ENCODE results near the gene RPL41.
A peak's percentile ranks its signal among the peaks of the same experiment; 100 is the strongest.
"Not testable (repeated sequence)": the region's sequence is repeated elsewhere in the genome, so short reads cannot be mapped to it uniquely, and the experiment has no call there.

Gene RPL41

DNA sequence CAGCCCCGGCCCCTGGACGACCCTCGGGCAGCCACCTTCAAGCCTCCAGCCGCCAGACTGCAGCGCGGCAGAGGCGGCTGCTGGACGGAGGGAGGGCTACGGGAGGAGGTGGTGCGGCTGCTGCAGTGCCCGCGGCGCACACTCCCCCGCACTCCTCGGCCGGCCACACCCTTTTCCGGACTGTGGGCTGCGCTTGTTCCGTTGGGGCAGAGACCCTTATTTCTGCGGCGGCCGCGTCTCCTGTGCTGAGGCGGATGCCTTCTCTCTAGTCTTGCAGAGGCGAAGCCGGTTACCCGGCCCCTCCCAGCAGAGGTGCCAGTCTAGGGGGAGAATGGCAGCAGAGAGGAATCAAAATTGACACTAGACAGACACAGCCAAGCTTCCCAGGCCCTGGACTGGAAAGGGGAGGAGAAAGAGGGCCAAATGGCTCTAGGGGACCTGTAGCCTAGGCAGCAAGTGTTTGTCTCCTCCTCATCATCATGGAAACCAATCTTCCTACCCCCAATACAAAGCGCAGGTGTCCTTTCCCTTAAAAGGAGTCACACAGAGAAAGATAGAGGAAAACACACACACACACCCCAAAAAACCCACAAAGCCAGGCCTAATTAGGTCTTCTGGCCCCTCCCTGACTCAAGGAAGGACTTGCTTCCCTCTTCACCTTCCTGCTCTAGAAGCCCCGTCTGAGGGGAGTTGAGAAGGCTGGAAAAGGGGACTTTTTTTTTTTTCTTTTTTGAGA is 12.9 kb downstream of the RPL41 start:
- peak; percentile 79 for DNase-seq

DNA sequence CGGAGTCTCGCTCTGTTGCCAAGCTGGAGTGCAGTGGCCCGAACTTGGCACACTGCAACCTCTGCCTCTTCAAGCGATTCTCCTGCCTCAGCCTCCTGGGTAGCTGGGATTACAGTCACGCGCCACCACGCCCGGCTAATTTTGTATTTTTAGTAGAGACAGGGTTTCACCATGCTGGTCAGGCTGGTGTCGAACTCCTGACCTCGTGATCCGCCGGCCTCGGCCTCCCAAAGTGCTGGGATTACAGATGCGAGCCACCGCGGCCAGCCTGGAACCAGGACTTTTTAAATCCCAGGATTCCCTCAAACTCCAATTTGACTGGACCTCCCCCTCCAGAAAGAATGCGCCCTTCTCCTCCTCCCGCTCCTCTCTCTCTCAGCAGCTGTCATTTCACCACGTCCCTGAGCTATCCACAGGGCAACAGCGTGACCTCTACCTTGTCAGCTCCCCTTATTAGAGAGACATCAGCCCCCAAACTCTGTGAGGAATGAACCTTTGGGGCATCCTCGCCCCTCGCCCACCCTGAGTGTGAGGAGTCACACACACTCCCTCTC is 13.6 kb downstream of the RPL41 start:
- DNase-seq = no peak

DNA sequence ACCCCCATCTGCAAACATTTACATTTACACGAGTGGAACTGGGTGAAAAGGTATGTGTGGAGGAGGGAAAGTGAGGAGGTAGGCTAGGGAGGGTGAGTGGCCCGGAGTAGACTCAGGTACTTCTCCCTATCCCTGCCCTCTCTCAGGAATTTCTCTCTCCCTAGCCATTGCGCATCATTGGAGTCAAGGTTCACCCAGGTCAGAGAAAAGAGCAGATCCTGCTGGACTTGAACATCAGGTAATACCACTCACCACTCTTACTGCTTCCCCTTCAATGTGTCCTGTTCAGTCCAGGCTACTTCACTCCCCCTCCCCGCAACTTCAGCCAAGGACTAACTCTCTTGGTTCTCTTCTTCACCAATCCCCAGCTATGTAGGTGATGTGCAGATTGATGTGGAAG is 14.4 kb downstream of the RPL41 start:
- DNase-seq = no peak

GRCh38 chr12:56134897-56135296 is 18.5 kb downstream of the RPL41 start:
- no peak for DNase-seq

DNA sequence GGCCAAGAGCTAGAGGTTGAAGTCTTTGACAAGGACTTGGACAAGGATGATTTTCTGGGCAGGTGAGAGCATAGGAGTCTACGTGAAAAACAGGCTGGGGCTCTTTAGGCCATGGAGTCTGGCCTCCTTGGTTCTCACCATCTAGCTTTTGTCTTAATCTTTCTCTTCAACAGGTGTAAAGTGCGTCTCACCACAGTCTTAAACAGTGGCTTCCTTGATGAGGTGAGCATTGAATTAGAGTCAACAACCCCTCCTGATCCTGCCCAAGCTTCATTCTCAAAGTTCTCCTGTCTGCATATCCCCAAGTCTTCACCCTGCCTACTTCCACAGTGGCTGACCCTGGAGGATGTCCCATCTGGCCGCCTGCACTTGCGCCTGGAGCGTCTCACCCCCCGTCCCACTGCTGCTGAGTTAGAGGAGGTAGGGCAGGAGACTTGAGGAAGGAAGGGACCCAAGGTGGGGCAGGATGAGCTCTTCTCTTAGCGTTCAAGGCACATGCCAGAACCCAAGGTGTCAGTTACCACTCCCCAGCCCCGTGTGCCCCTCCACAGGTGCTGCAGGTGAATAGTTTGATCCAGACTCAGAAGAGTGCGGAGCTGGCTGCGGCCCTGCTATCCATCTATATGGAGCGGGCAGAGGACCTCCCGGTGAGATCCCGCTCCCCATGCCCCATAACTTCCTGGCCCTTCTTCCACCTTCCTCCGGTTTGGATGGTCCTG is 21.6 kb downstream of the RPL41 start:
- no peak for DNase-seq

- DNase-seq = no peak
Measured at GRCh38 chr12:56141946-56142784, 25.7 kb downstream of the RPL41 start.

- DNase-seq = no peak
Measured at GRCh38 chr12:56143217-56143616, 26.8 kb downstream of the RPL41 start.

DNA sequence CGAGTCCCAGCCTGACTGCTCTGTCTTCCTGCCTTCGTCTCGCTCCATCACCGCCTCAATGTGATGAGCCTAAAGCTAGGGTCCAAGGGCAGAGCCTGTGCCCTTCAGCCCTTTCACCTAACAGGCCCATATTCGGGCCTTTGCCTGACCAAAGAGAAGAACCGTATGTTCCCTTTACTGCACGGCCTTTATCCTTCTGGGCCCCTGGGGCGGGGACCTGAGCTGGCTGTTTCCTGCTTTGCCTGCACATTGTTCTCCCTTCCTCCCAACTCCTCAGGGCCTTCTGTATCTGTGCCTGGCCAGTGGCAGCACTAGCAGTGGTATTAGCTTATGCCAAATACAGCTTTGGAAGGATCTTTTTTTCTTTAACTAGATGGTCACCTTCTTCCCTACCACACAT is 27.4 kb downstream of the RPL41 start:
- DNase-seq = no peak

GRCh38 chr12:56145217-56145616 is 28.8 kb downstream of the RPL41 start:
- DNase-seq = no peak

DNA sequence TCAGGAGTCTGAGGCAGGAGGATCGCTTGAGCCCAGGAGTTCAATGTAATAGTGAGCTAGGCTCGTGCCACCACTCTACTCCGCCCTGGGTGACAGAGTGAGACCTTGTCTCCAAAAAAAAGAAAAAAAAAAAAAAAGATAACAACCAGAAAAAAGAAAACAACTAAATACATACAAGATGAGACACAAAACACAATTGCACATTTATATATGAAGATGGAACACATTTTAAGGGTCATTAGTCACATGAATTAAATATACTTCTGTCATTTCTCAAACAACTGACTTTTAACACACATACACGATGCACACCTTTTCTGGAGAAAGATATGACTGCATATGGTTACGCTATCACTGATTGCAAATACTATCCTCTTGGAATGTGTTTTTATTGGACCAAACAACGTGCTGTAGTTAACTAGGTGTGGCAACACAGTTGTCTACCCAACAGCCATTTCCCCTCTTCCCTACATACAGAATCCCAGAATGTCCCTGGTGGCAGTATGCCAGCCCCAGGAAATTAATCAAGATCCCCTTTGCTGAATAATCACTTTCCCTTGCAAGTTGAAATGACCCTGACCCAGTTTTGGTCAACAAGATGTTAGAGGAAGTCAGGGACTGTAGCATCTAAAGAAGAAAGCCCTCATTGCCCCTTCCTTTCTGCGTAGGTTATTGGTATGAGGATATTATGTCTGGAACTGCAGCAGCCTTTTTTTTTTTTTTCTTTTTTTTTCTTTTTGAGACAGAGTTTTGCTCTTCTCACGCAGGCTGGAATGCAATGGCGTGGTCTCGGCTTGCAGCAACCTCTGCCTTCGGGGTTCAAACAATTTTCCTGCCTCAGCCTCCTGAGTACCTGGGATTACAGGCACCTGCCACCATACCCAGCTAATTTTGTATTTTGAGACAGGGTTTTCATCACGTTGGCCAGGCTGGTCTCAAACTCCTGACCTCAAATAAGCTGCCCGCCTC is 30.3 kb downstream of the RPL41 start:
- no peak for DNase-seq

DNA sequence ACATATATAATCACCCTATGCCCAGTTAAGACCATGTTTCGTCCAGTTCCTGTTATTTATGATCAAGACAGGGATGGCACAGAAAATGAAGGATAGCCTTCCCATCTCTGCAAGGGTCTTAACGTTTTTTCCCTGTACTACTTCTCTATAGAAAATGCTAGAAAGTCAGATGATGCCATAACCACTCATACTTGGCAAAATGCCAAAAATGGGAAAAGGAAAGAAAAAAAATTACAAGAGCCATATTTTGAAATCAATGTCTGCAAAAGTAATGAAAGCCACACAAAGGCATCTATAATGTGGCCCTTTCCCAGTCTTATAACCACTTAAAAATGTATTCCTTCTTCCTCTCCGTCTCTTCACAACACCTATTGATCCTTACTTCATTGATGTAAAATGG is 34.1 kb downstream of the RPL41 start:
- DNase-seq = no peak

GRCh38 chr12:56151672-56152131 is 35.3 kb downstream of the RPL41 start:
- DNase-seq = no peak

- peak; percentile 64 for DNase-seq
Measured at GRCh38 chr12:56152132-56152755, 35.8 kb downstream of the RPL41 start, which contains the start of gene MYL6B. Gene MYL6B, plus strand, starts transcription at chr12:56152587. Its CDS starts 1,332 bp downstream, at chr12:56153919.

DNA sequence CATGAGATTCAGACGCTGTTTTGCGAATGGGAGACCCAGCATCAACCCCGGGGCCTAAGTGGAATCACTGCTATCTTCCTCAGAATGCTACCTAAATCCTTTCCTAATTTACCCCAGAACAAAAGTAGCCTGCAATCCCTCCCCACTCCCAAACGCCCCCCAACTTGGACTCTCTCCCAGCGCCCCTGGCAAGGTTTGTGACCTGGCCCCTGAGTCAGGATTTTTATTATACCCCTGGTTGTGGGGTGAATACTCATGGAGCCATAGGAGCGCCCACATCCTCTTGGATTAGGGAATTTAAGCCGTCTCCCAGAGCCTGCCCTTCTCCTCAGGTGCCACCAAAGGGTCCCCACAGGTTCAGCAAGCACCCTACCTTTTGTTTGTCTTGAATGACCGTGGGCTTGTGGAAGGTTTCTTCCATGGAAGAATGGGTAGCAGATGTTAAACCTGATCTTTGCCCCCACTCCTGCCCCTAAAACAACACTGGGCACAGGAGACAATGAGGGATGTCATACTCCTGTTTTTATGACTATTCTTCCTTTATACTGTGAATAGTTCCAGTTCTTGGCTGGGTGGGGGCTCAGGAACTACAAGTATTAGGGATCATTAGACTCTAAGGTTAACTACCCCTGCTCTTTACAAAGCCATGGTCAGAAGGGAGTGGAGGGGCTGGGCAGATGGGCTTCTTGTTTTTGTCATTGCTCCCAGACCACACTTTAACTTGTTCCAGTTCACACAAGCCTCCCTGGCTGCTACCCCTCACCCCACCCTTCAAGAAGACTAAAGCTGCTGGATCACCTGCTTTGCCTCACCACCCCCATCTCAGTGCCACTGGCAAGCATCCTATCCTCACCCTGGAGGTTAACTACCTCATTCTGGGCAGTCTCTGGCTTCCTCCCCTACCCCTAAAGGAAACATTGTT is 36.6 kb downstream of the RPL41 start:
- DNase-seq = no peak

DNA sequence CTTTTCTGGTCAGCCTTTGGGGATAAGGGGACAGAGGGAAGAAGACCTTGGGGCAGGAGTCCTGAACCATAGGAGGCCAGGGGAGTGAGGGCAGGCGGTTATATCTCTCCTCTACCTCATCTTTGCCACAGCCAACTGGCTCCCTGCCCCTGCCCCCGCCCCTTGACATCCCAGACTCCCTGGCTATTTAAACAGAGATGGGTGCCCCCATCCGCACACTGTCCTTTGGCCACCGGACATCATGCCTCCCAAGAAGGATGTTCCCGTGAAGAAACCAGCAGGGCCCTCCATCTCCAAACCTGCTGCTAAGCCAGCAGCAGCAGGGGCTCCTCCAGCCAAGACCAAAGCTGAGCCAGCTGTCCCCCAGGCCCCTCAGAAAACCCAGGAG is 37.2 kb downstream of the RPL41 start:
- DNase-seq = no peak

DNA sequence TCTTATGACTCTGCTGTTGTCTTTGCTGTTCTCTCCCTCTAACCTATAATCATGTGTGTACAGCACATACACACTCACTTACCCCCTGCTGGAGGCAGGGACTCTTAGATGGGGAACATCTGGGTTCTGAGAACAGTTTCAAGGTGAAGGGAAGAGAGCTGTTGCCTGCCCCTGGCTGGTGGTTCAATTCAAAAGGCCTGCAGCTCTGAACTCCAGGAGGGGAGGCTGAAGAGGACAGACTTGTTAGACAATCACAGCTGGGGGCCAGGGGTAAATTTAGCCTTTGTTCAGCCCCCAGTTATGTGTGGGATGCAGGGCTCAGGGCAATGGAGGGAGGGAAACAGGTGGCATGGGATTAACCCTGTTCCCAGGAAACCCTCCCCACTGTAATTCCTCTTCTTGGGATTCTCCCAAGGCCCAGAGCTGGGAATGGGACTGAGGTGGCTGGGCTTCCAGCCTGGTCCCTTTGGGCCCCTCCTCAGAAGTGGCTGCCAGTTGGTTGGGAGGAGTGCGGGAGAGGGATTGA is 37.9 kb downstream of the RPL41 start:
- no peak for DNase-seq

- no peak for DNase-seq
Measured at GRCh38 chr12:56154818-56155217, 38.4 kb downstream of the RPL41 start.

GRCh38 chr12:56155256-56155845 is 38.9 kb downstream of the RPL41 start:
- no peak for DNase-seq

GRCh38 chr12:56156464-56157200 is 40.2 kb downstream of the RPL41 start:
- DNase-seq = not testable (repeated sequence)

All from GF-D8 (cell line).